HCT116 (cell line): ENCODE data around the gene ZHX3. TPM values are rescaled to one million over a fixed set of nuclear protein-coding genes. Genes with fewer than 3 reads are reported as not detected.

ENCODE experiments used
- ATAC-seq: fragments of 200-7000 bp; cut with Tn5 transposase; 2 replicates; pipeline ENCODE4 v1.9.1; 2020; ENCODE audit warnings: mild to moderate bottlenecking, moderate library complexity
- BruUV-seq: library from RNA; stranded (reverse); fragments of 400-500 nt; replicated peaks from 2 replicates; lab custom pipeline; 2021; lab: Mats Ljungman, UMichigan
- CTCF ChIA-PET: fragments of 300-600 bp; sonication (Branson Sonifier 250); formaldehyde crosslinking; loops from one replicate; lab custom pipeline; 2021; ENCODE audit warnings: antibody characterized with exemption; lab: Charles Lee
- POLR2A ChIA-PET: fragments of 300-600, 350-600 bp; sonication (Branson Sonifier 250); formaldehyde crosslinking; loops from one replicate; lab custom pipeline; 2021; ENCODE audit warnings: antibody characterized with exemption; lab: Charles Lee
- RAD21 ChIA-PET, 2 experiments: fragments of 300-600 bp; sonication (Branson Sonifier 250); formaldehyde crosslinking; loops; one replicate each; lab custom pipeline; 2023; ENCODE audit warnings: low total read pairs in 2 of 2; ENCODE audit not compliant: uncharacterized antibody in 2 of 2, unreplicated experiment in 2 of 2, low non-redundant PET in 1 of 2; lab: Charles Lee
- DNase-seq: peaks from one replicate; pipeline ENCODE4 v3.0.0-alpha.2; 2010; ENCODE audit warnings: low read depth, low spot score
- H2AFZ ChIP-seq: fragments of 200-600 bp; shearing (Covaris generic), sonication (generic); 2 replicates; pipeline ENCODE4 v1.6.1; 2017; ENCODE audit warnings: low read depth, mixed run types, mixed read lengths, antibody characterized with exemption, low read length; ENCODE audit not compliant: poor library complexity, severe bottlenecking
- H3K27ac ChIP-seq: 2 replicates; pipeline ENCODE4 v1.5.1; 2012; ENCODE audit warnings: low read depth, low read length
- H3K27me3 ChIP-seq: fragments of 200-600 bp; sonication (generic); 2 replicates; pipeline ENCODE4 v1.6.1; 2016; ENCODE audit warnings: mixed run types, low read length, mixed read lengths; ENCODE audit not compliant: insufficient read depth
- H3K36me3 ChIP-seq, 2 experiments: fragments of 200-500 bp in 1 of 2; fragments of 200-600 bp in 1 of 2; sonication (Bioruptor generic) in 1 of 2; sonication (generic) in 1 of 2; 2 replicates each; pipeline versions ENCODE4 v1.5.1 to v1.6.1; 2014 to 2016; ENCODE audit warnings: low read length in 2 of 2, inconsistent platforms in 1 of 2, mixed read lengths in 1 of 2, mixed run types in 1 of 2; ENCODE audit not compliant: insufficient read depth in 2 of 2, control insufficient read depth in 1 of 2
- H3K4me1 ChIP-seq, 2 experiments: fragments of 200-600 bp in 1 of 2; sonication (generic) in 1 of 2; 2 replicates each; pipeline versions ENCODE4 v1.5.1 to v1.6.1; 2012 to 2017; ENCODE audit warnings: low read length in 2 of 2, inconsistent platforms in 1 of 2, mild to moderate bottlenecking in 1 of 2, mixed read lengths in 1 of 2, mixed run types in 1 of 2, moderate library complexity in 1 of 2; ENCODE audit not compliant: insufficient read depth in 2 of 2, control insufficient read depth in 1 of 2
- H3K4me2 ChIP-seq: fragments of 200-600 bp; sonication (generic); 2 replicates; pipeline ENCODE4 v1.6.1; 2017; ENCODE audit warnings: mixed run types, low read length, mixed read lengths
- H3K4me3 ChIP-seq, 2 experiments: fragments of 200-600 bp in 1 of 2; sonication (generic) in 1 of 2; replicated peaks in 1 of 2; 2 replicates each; pipeline ENCODE4 v1.5.1; 2011 to 2016; ENCODE audit warnings: low read length in 2 of 2, control low read depth in 1 of 2, low read depth in 1 of 2, mild to moderate bottlenecking in 1 of 2, mixed read lengths in 1 of 2, mixed run types in 1 of 2
- H3K79me2 ChIP-seq: fragments of 200-600 bp; sonication (generic); 2 replicates; pipeline ENCODE4 v1.6.1; 2017; ENCODE audit warnings: mild to moderate bottlenecking, mixed run types, low read length, moderate library complexity, mixed read lengths; ENCODE audit not compliant: insufficient read depth
- H3K9ac ChIP-seq: fragments of 200-600 bp; sonication (generic); 2 replicates; pipeline ENCODE4 v1.6.1; 2016; ENCODE audit warnings: low read length, mixed read lengths
- H3K9me2 ChIP-seq: fragments of 200-600 bp; sonication (generic), shearing (Covaris generic); 2 replicates; pipeline ENCODE4 v1.6.1; 2017; ENCODE audit warnings: mixed run types, mild to moderate bottlenecking, moderate library complexity; ENCODE audit not compliant: insufficient read depth
- H3K9me3 ChIP-seq, 2 experiments: fragments of 200-500 bp in 1 of 2; fragments of 200-600 bp in 1 of 2; sonication (Bioruptor generic) in 1 of 2; sonication (generic) in 1 of 2; 2 replicates each; pipeline ENCODE4 v1.6.1; 2014 to 2017; ENCODE audit warnings: low read length in 2 of 2, mixed read lengths in 2 of 2, inconsistent platforms in 1 of 2, low read depth in 1 of 2, mild to moderate bottlenecking in 1 of 2, mixed run types in 1 of 2, moderate library complexity in 1 of 2; ENCODE audit not compliant: control insufficient read depth in 1 of 2, insufficient read depth in 1 of 2
- H4K20me1 ChIP-seq: fragments of 200-600 bp; sonication (generic), shearing (Covaris generic); 2 replicates; pipeline ENCODE4 v1.6.1; 2017; ENCODE audit warnings: mixed run types, mild to moderate bottlenecking, moderate library complexity; ENCODE audit not compliant: insufficient read depth
- CEBPB ChIP-seq: IDR thresholded peaks from 2 replicates; pipeline ENCODE4 v1.6.1; 2012; ENCODE audit warnings: low read depth
- EGR1 ChIP-seq: IDR thresholded peaks from 2 replicates; pipeline ENCODE4 v1.6.1; 2012; ENCODE audit warnings: low read depth
- intact Hi-C: fragments of 100-400 bp; cut with micrococcal nuclease; formaldehyde crosslinking; loops from 2 replicates; pipeline ENCODE4 v1.10.0; 2022
- total RNA-seq: library from RNA; stranded (reverse); gene quantifications from one replicate; pipeline ENCODE4 v1.2.1, GENCODE V29; 2021; ENCODE audit not compliant: unreplicated experiment
- TF ChIP-seq, protein P1 (sequence below): IDR thresholded peaks from 2 replicates; pipeline ENCODE4 v1.6.1; 2011; ENCODE audit warnings: mild to moderate bottlenecking, low read length, moderate library complexity; ENCODE audit not compliant: insufficient replicate concordance; ENCODE audit errors: extremely low read depth
- TF ChIP-seq, protein P2 (sequence below): IDR thresholded peaks from 2 replicates; pipeline ENCODE4 v1.6.1; 2012; ENCODE audit warnings: low read depth

Gene ZHX3
- total RNA-seq, 1 experiment from 2014 or later = 13.3 TPM

DNA sequence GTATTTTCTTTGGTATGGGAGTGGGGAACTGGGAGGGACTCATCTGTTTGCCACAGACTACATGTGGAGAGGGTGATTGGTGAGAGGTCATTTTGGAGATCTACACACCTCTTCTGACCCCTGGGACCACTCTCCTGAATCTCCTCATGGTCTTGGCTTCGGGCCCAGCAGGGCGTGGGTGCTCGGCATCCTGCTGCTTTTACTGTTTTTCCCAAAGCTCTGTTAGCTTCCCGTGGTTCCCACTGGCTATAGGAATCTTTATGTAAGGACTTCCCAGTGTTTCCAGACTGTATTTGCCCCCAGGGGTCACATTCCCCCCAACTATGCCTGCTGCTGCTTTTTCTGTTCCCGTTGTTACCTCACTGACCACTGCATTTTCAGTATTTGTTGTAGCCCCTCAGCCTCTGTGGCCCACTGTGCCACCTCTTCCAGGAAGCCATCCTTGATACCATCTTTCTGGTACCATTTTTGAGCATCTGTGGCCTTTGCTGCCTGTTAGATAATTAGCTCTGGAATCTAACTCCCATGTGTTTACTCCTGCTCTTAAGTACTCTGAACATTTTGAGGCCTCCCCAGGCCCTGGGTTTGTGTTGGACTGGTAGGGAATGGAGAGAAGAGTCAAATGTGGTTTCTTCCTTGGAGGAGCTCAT is 165.3 kb downstream of the ZHX3 start (continued):
- TF ChIP-seq, protein P1, sequence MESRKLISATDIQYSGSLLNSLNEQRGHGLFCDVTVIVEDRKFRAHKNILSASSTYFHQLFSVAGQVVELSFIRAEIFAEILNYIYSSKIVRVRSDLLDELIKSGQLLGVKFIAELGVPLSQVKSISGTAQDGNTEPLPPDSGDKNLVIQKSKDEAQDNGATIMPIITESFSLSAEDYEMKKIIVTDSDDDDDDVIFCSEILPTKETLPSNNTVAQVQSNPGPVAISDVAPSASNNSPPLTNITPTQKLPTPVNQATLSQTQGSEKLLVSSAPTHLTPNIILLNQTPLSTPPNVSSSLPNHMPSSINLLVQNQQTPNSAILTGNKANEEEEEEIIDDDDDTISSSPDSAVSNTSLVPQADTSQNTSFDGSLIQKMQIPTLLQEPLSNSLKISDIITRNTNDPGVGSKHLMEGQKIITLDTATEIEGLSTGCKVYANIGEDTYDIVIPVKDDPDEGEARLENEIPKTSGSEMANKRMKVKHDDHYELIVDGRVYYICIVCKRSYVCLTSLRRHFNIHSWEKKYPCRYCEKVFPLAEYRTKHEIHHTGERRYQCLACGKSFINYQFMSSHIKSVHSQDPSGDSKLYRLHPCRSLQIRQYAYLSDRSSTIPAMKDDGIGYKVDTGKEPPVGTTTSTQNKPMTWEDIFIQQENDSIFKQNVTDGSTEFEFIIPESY = no peak
- TF ChIP-seq EGR1 = no peak
- no peak for TF ChIP-seq CEBPB

DNA sequence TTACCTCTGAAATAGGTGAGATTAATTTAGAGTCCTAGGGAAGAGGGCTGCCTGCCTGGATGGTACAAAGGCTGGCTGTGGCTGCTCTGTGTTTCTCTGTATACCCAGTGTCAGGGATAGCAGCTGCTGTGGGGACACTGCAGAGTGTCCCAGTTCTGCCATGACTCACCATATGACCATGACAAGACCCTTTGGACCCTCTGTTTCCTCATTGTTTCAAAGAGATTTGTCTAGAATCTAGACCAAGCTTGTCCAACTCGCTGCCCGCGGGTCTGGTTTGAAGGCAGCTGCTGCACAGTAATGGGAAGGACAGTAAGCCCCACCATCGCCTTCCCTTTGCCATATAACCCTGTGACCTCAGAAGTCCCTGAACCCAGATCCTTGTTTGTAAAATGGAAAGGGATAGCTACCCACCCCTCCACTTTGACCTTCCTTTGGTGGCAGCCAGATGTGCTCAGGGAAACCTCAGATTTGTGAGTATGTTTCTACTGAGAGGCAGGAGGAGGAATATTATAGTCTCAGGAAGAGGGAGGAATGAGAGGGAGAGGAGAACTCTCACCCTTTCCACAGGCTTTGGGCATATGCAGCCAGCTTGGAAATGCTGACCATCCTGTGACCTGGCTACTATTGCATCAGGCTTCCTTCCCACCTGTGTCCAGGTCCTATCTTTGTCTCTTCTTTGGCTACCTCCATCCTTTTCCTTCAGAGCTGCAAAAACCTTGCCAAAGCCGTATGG is 166.2 kb downstream of the ZHX3 start:
- ChIA-PET CTCF (no interaction called here), RAD21 (no interaction called here), POLR2A (no interaction called here)
- H4K20me1 ChIP-seq = no peaks in the 10 kb centered on the region
- intact Hi-C loops = no loop called here
- BruUV-seq = no TSS peak
- no peak overlapping the region for H3K27ac ChIP-seq
- no peaks in the 10 kb centered on the region for H3K36me3 ChIP-seq
- H2AFZ ChIP-seq = no peak overlapping the region
- ATAC-seq (no peak), DNase-seq (no peak)
- no peak overlapping the region for H3K4me2 ChIP-seq
- peaks cover 45% of the 10 kb centered on the region for H3K79me2 ChIP-seq
- peaks cover 4 to 10% of the 10 kb centered on the region in 2 experiments; a peak in 2 of 4 replicates for H3K4me1 ChIP-seq
- TF ChIP-seq, protein P2, sequence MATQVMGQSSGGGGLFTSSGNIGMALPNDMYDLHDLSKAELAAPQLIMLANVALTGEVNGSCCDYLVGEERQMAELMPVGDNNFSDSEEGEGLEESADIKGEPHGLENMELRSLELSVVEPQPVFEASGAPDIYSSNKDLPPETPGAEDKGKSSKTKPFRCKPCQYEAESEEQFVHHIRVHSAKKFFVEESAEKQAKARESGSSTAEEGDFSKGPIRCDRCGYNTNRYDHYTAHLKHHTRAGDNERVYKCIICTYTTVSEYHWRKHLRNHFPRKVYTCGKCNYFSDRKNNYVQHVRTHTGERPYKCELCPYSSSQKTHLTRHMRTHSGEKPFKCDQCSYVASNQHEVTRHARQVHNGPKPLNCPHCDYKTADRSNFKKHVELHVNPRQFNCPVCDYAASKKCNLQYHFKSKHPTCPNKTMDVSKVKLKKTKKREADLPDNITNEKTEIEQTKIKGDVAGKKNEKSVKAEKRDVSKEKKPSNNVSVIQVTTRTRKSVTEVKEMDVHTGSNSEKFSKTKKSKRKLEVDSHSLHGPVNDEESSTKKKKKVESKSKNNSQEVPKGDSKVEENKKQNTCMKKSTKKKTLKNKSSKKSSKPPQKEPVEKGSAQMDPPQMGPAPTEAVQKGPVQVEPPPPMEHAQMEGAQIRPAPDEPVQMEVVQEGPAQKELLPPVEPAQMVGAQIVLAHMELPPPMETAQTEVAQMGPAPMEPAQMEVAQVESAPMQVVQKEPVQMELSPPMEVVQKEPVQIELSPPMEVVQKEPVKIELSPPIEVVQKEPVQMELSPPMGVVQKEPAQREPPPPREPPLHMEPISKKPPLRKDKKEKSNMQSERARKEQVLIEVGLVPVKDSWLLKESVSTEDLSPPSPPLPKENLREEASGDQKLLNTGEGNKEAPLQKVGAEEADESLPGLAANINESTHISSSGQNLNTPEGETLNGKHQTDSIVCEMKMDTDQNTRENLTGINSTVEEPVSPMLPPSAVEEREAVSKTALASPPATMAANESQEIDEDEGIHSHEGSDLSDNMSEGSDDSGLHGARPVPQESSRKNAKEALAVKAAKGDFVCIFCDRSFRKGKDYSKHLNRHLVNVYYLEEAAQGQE = no peak
- TF ChIP-seq, protein P1 = no peak
- H3K9me2 ChIP-seq = no peaks in the 10 kb centered on the region
- H3K4me3 ChIP-seq = no peak overlapping the region
- no peaks in the 10 kb centered on the region for H3K27me3 ChIP-seq
- no peak overlapping the region for H3K9ac ChIP-seq
- no peaks in the 10 kb centered on the region for H3K9me3 ChIP-seq
